Hematopoietic multipotent progenitor cell treated with erythropoietin and hydrocortisone succinate and interleukin-3 and kit ligand, for 6 days (in vitro differentiated cells): ENCODE data around the gene RAPH1.
"Not testable (repeated sequence)": the region's sequence is repeated elsewhere in the genome, so short reads cannot be mapped to it uniquely, and the experiment has no call there.

ENCODE experiments used
- DNase-seq: peaks from one replicate; pipeline ENCODE4 v3.0.0-alpha.2; 2015

Gene RAPH1

DNA sequence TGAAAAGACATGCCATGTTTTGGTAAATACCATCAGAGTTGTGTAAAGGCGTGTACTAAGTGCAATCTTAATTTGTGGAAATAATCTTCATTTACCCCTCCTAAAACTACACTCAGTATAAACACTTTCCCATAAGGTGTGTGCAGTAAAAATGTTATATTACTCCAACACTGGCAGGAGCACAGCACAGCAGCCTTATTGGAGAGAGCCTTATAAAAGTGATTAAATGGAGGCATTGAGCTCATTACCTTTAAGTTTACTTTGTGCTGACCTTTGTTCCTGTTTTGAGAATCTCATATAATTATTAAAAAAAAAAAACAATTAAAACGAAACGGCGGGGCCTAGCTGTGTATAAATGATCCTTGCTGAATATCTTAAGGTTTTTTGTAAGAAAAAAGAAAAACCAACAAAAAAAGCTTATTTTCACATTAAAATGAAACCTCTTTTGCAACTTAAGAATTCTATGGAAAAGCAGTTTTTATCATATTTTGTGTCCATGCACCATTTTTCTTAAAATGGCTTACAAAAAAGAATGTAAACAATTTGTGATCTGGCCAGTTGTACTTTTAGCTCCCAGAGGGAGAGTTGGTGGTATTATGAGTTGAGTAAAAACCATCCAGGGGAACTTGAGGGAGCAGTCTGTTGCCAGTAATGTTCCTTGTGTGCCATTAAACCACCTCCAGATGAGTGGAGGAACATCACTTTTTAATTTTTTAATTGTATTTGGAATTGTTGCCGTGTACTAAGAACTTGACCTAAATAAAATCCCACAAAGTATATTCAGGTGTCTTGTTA lies 103.5 kb downstream of the RAPH1 start:
- no peak for DNase-seq

DNA sequence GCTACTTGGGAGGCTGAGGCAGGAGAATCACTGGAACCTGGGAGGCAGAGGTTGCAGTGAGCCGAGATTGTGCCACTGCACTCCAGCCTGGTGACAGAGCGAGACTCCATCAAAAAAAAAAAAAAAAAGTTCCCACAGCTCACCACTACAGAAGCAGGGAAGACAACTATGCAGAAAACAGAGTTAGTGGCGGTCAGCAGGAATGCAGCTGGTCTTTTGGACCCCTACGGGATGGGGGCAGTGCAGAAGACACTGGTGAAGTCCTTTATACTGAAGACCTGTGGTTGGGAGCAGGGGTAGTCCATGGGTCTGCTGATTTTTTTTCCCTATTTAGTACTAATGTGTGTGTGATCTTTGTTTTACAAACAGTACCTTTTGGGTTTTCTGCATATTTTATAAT lies 105.5 kb downstream of the RAPH1 start:
- not testable (repeated sequence) for DNase-seq

GRCh38 chr2:203427061-203427460 lies 108.0 kb downstream of the RAPH1 start:
- DNase-seq: no peak

GRCh38 chr2:203418271-203418670 lies 116.8 kb downstream of the RAPH1 start:
- DNase-seq: no peak

GRCh38 chr2:203413796-203414195 lies 121.3 kb downstream of the RAPH1 start:
- no peak for DNase-seq

DNA sequence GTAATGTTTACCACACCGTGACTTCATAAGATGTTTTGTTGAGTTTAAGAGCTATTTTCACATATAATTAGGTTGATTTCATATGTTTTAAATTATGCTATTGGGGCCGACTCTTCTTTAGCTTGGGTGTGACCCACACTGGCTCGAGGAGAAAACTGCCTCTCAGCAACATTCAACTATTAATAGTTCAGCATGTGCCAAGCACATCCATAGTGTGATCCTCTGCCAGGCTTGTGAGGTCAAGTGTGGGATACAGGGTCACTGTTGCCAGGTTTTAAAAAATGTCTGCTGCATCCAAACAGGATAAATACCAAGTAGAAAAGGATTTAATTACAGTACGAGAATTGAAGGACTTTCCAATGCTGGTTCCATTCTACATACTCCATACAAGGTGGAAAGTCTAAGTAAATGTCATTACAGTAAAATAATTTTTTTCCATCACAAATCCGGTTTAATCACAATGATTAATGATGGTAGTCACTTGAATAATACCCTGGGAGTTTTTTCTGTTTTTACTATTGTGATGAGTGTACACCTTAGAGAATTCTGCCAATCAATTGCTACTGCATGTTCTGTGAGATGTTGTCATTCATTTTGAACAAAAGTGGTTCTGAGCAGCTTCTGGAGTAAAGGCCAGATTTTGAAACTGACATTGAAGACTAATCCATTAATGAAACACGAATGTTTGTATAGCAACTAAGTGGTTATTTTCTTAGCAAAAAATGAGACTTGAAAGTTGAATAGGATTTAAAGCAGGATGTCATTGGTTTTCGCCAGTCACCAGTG lies 122.4 kb downstream of the RAPH1 start:
- DNase-seq: no peak

DNA sequence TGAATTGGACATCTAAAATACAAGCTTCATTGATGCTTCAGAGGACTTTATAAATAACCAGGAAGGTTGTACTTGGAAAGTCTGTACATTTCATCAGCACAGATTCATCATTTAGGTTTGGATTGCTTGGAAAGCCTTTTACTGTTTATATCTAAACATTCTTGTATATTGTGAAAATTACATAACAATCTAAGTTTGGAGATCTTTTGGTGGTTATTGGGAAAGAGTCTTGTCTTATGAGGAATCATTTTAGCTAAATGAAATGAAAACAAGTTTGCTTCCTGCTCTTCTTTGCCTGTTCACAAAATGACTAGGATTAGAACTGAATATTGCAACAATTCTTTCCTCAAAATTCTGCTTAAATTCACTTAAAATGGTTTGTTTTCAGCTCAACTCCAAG lies 127.6 kb downstream of the RAPH1 start:
- DNase-seq: no peak

DNA sequence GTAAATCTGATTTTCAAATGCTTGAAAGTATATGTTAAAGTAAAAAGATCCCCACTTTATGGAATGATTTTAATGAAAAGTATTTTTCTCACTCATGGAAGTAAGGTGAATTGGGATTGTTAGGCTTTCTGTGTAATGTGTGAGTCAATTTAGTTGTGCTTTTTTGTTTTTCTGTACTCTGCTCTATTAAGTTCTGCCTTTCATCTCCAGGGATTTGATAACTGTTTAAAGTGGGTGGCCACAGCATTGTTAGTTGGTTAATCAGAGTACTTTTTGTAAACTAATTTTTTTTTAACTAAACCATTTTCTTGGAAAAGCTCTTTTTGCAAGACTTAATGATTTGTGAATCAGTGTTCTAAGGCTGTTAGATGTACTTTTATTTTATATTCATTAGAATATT lies 130.1 kb downstream of the RAPH1 start:
- DNase-seq: no peak

- DNase-seq: no peak
These were observed 134.1 kb downstream of the RAPH1 start for GRCh38 chr2:203400805-203401585.

GRCh38 chr2:203399031-203399430 lies 136.1 kb downstream of the RAPH1 start:
- DNase-seq: no peak

DNA sequence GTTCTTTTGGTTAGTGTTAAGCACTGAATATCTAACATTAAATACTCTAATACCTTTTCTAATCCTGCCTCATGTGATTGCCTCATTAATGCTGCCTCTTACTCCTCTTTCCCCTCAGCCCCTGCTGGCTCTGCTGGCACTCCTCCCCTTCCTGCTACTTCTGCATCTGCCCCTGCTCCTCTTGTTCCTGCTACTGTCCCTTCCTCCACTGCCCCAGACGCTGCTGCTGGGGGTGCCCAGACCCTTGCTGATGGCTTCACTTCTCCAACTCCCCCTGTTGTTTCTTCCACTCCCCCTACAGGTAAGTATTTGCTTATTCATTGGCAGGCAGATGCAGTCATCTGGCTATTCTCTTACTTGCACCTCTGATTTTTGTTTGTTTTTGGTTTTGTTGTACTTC lies 138.4 kb downstream of the RAPH1 start:
- DNase-seq: no peak

DNA sequence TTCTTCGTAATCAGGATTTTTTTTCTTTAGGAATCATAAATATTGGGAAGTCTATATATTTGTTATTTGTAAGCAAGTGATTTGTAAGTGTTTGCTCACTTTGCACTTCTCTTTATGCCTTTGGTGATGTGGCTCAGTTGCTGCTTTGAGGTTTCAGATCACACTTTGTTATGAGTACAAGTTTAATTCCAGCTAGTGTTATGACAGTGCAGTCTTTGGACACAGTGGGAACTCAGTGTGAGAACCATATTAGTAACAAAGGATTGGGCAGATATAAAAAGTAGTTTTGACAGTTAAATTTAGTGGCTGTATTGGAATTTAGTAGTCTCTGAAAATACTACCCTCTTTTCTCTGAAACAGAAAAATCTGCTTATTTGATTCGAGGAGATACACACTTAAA lies 139.2 kb downstream of the RAPH1 start:
- no peak for DNase-seq

GRCh38 chr2:203394519-203395227 lies 140.4 kb downstream of the RAPH1 start:
- DNase-seq: peak; percentile 53

- DNase-seq: not testable (repeated sequence)
These were observed 146.9 kb downstream of the RAPH1 start for GRCh38 chr2:203388153-203388552.

- no peak for DNase-seq
These were observed 152.1 kb downstream of the RAPH1 start for GRCh38 chr2:203383038-203383437.

GRCh38 chr2:203379156-203379555 lies 155.9 kb downstream of the RAPH1 start:
- no peak for DNase-seq

- peak; percentile 13 for DNase-seq
These were observed 158.9 kb downstream of the RAPH1 start for GRCh38 chr2:203376173-203376572.

DNA sequence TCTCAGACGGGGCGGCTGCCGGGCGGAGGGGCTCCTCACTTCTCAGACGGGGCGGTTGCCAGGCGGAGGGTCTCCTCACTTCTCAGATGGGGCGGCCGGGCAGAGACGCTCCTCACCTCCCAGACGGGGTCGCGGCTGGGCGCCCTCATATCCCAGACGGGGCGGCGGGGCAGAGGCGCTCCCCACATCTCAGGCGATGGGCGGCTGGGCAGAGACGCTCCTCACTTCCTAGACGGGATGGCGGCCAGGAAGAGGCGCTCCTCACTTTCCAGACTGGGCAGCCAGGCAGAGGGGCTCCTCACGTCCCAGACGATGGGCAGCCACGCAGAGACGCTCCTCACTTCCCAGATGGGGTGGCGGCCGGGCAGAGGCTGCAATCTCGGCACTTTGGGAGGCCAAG lies 162.4 kb downstream of the RAPH1 start:
- not testable (repeated sequence) for DNase-seq

- DNase-seq: peak; percentile 69
These were observed 168.2 kb downstream of the RAPH1 start for GRCh38 chr2:203366639-203367466.

- no peak for DNase-seq
These were observed 173.2 kb downstream of the RAPH1 start for GRCh38 chr2:203361922-203362321.

GRCh38 chr2:203361495-203361894 lies 173.6 kb downstream of the RAPH1 start:
- no peak for DNase-seq
